GM21367 (cell line): ENCODE results near the gene C1QL1.

Experiments used
- ATAC-seq: cut with Tn5 transposase; IDR thresholded peaks from one replicate; pipeline ENCODE4 v1.9.1; 2021; ENCODE audit not compliant: unreplicated experiment

C1QL1 gene

DNA sequence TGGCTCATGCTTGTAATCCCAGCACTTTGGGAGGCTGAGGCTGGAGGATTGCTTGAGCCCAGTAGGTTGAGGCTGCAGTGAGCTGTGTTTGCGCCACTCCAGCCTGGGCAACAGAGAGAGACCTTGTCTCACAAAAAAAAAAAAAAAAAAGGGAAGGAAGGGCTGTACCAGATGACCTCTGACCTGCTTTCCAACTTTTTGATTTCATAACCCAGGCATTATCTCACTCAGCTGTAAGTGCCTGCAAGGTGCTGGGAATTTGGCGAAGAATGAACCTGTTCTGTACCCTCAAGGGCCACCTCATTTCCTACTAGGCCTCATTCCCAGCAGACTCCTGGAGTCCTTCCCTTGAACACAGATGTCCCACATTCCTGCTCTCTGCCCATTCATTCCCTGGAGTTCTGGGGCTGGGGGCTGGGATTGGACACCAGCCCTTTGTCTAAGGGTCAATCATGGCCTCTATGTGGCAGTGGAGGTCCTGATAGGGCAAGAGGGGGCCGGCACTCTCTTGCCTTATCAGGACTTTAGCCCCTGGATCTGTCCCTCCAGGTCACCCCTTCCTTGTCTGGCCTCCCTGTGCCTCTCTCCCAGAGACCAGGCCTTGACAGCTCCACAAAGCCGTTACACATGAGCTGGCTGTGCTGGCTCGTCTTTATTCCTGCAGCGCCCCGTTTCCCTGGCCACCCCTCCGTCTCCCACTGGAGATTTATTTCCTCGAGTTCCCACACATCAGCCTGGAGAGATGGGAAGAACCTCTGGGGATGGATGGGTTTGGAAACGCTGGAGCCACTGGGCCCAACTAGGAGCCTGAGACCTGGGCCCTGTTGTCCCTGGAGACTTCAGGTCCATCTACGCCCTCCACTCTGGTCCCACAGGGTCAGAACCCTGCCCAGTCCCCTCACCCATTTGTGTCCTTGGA lies 52.0 kb downstream of the C1QL1 start:
- no peak for ATAC-seq

DNA sequence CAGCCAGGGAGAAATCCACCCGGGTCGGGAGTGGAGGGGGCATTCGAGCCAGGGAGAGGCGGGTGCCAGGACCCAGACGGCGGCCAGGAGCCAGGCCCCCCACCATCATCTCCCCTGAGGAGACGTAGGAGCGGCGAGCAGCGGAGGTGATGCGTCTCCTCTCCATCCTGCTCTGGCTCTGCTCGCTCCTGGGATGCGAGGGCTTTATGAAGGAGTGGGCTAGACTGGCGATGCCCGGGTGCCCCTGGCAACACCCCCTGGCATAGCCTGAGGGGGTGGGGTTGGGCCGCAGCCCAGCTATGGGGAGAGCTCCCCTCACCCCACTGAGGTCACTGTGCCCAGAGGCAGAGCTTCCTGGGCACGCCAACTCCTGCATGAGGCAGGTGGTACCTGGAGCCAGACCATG lies 52.8 kb downstream of the C1QL1 start, which contains the start of gene GFAP:
Gene GFAP (minus strand): TSS at position 180 of the 406 bp plus-strand sequence. CDS start 14 bp downstream, at position 166.
- ATAC-seq: no peak

DNA sequence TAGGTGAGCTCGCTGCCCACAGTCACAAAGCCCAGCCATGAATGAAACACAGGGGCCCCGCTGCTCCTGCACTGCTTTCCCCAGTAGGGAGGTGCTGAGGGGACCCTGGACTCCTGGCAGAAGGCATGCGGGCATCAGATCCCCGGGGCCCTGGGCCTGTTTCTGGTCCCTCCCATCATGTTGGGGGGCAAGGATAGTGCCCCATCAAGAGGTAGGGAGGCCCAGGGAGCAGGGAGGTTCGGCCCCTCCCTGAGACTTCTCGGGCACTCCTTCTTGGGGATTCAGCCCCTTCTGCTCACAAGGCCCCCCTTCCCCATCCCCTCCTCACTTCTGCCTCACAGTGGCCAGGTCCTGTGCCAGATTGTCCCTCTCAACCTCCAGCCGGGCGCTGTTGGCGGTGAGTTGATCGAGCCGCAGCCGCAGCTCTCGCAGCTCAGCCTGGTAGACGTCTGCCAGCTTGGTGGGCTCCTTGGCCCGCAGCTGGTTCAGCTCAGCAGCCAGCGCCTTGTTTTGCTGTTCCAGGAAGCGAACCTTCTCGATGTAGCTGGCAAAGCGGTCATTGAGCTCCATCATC lies 53.3 kb downstream of the C1QL1 start:
- no peak for ATAC-seq

DNA sequence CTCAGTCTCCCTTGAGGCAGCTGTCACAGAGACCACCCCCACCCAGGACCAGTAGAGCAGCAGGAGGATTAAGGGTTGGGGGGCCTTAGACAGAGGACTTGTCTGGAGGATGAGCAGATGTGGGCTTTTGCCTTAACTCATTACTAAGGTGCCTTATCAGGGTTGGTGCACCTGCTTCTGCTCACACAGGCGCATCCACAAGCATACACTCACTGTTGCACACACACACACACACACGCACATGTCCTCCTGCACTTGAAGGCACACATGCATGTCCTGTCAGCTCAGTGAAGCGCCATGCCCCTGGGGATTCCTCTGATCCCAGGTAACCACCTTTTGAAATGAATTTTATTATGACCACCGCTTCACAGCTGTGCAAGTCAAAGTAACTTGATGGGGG lies 54.0 kb downstream of the C1QL1 start:
- no peak for ATAC-seq

DNA sequence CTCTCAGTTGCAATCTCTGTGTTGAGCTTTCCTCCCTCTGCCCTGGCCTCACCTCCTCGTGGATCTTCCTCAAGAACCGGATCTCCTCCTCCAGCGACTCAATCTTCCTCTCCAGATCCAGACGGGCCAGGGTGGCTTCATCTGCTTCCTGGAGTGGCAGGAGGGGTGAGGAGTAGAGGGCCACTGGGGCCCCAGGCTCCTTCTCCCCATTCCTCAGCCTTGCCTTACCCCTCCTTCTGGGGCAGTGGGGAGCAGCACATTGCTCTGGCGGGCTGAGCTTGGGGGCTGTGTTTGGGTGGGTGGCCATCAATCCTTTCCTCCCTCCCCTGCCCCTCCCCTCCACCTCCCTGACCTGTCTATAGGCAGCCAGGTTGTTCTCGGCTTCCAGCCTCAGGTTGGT lies 54.4 kb downstream of the C1QL1 start:
- no peak for ATAC-seq

DNA sequence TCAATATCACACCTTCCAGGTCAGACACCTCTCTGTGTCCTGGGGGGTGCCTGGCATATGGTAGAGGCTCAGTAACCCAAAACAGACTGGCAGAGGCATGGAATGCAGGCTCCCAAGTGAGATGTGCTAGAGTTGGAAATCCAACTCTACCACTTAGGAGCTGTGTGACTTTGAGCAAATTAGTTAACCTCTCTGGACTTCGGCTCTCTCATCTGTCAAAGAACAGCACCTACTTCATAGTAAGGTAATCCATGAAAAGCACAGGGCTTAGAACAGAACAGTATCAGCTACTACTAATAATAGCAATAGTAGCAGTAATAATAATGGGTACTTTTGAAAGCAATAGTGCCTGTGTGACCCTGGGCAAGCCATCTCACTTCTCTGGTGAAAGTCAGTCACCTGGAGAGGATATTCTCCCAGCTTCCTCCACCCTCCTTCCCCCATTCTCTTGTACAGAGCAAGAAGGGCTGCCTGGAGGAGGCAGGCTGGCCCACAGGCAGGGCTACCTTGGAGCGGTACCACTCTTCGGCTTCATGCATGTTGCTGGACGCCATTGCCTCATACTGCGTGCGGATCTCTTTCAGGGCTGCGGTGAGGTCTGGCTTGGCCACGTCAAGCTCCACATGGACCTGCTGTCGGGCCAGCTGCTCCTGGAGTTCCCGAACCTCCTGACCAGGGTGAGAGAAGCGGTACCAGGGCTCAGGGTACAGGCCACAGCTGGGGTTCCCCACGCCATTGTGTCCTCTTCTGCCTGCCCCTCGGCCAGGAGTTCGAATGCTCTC lies 55.1 kb downstream of the C1QL1 start:
- ATAC-seq: no peak

DNA sequence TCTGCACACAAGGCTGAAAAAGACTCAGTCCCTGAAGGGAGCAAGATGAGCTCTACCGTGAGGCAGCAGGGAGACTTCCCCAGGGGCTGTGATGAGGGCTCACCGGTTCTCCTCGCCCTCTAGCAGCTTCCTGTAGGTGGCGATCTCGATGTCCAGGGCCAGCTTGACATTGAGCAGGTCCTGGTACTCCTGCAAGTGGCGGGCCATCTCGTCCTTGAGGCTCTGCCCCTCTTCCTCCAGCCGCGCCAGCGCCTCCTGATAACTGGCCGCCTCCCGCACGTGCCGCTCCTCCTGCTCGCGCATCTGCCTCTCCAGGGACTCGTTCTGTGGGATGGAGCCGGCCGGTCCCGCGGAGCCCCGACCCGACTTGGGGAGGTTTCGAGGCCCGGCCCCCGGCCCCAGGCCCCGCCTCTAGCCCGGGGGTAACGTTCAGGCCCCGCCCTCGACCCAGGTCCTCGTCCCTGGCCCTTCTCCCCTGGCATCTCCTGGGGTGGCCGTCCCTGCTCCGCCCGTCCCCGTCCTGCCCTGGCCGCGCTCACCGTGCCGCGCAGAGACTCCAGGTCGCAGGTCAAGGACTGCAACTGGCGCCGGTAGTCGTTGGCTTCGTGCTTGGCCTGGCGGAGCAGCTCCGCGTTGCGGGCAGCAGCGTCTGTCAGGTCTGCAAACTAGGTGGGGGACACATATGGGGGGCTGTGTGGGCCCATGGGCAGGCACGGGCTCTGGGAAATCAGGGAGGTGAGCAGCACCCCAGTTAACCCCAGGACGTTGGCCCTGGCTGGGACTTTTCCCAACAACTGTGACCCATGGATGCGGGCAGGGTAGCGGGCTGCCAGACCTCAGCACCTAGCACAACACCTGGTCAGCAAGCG lies 56.7 kb downstream of the C1QL1 start:
- ATAC-seq: no peak

DNA sequence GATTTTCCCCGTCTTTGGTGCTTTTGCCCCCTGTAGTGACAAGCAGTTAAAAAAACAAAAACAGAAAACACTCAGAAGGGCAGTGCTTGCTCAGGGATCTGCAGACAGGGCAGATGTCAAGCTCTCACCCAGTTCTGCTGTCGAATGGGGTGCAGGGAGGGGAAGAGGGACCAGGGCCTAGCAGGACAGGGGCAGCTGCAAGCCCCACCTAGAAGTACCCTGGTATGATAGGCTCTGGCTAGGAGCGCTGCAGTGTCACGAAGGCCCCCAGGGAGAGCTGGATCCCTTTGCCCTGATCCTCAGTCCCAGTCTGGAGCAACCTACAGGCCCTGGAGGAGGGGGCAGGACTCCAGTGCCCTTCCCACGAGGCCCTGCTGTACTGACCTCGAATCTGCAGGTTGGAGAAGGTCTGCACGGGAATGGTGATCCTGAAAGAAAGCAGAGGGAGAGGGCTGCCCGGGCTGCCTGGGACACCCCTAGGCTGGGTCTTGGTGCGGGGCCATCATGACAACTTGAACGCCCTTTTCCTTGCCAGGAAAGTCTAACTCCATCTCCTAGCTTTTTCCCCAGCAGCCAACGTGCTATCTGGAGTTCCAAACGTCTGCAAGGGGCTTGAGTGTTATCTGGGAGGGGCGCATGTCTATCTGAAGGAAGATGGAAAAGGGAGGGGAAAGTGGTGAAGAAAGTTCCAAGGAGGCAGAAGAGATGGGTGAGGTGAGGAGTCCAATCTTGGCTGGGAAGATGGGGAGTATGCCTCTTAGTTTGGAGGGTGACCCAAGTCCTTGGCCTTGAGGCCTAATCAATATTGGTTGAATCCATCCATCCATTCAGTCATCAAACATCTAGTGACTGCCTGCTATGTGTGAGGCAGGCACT lies 57.6 kb downstream of the C1QL1 start:
- no peak for ATAC-seq
